NCI-H2227 treated with DMSO at 0.1 percent for 48 hours (cell line): Measurements from ENCODE around the gene MEI4.
"Not testable (repeated sequence)": the region's sequence is repeated elsewhere in the genome, so short reads cannot be mapped to it uniquely, and the experiment has no call there.

Experiments used
- DNase-seq: peaks from one replicate; lab custom pipeline; 2025; lab: John Stamatoyannopoulos, UW

MEI4 gene

GRCh38 chr6:77678048-77678447, 25.2 kb downstream of the MEI4 start:
- DNase-seq = no peak

- no peak for DNase-seq
These were observed 30.7 kb downstream of the MEI4 start for GRCh38 chr6:77683515-77683914.

GRCh38 chr6:77686931-77687330, 34.1 kb downstream of the MEI4 start:
- no peak for DNase-seq

- no peak for DNase-seq
These were observed 35.8 kb downstream of the MEI4 start for GRCh38 chr6:77688649-77689048.

- DNase-seq = not testable (repeated sequence)
These were observed 47.3 kb downstream of the MEI4 start for GRCh38 chr6:77700095-77700494.

GRCh38 chr6:77707603-77708002, 54.8 kb downstream of the MEI4 start:
- no peak for DNase-seq

GRCh38 chr6:77715588-77715987, 62.7 kb downstream of the MEI4 start:
- DNase-seq = no peak

GRCh38 chr6:77716311-77716710, 63.5 kb downstream of the MEI4 start:
- DNase-seq = no peak

GRCh38 chr6:77736010-77736409, 83.2 kb downstream of the MEI4 start:
- not testable (repeated sequence) for DNase-seq

GRCh38 chr6:77740380-77740779, 87.5 kb downstream of the MEI4 start:
- DNase-seq = no peak

- not testable (repeated sequence) for DNase-seq
These were observed 99.3 kb downstream of the MEI4 start for GRCh38 chr6:77752156-77752555.

GRCh38 chr6:77762386-77762785, 109.5 kb downstream of the MEI4 start:
- DNase-seq = no peak

- no peak for DNase-seq
These were observed 110.3 kb downstream of the MEI4 start for GRCh38 chr6:77763124-77763523.

GRCh38 chr6:77764364-77764763, 111.5 kb downstream of the MEI4 start:
- no peak for DNase-seq

GRCh38 chr6:77773157-77773822, 120.5 kb downstream of the MEI4 start:
- DNase-seq = no peak

- DNase-seq = no peak
These were observed 121.6 kb downstream of the MEI4 start for GRCh38 chr6:77774457-77774856.

GRCh38 chr6:77776441-77776840, 123.6 kb downstream of the MEI4 start:
- DNase-seq = no peak

GRCh38 chr6:77778527-77778926, 125.7 kb downstream of the MEI4 start:
- DNase-seq = no peak

GRCh38 chr6:77786935-77787629, 134.2 kb downstream of the MEI4 start:
- no peak for DNase-seq

GRCh38 chr6:77796824-77797809, 144.3 kb downstream of the MEI4 start:
- DNase-seq = no peak

- no peak for DNase-seq
These were observed 159.5 kb downstream of the MEI4 start for GRCh38 chr6:77812304-77812703.

GRCh38 chr6:77813090-77813489, 160.3 kb downstream of the MEI4 start:
- DNase-seq = no peak

GRCh38 chr6:77814119-77814518, 161.3 kb downstream of the MEI4 start:
- DNase-seq = no peak
